ENCODE results near the gene BMI1. TPM values are rescaled to one million over a fixed set of nuclear protein-coding genes. Genes with fewer than 3 reads are reported as not detected.
A peak's percentile ranks its signal among the peaks of the same experiment; 100 is the strongest.

The BMI1 gene
- total and polyA plus RNA-seq, 2 experiments from 2014 or later: 2.3 to 10.7 TPM

DNA sequence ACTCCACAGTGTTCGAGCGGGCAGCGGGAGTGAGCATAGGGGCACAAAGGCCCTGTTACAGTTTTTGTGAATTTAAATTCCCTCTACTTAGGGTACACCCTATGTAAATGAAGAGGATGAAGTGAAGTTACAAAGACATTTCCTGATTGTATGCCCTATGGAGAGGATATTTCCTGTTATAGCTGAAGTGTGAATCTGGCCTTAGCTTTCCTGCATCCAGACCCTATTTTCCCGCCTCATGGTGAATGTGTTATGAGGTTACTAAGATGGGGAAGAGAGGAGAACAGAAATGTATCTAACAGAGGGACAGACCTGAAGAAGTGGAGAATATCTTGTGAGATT is 42.5 kb upstream of the BMI1 start:
- peak; percentile 2 for DNase-seq (ENCODE audit: low spot score)
- no peak overlapping the region for H3K4me3 Mint-ChIP-seq
- peaks cover 30% of the 10 kb centered on the region for H3K4me1 Mint-ChIP-seq
- peaks cover 32% of the 10 kb centered on the region for H3K4me1 ChIP-seq (ENCODE audit: insufficient read depth)
- H3K9me3 Mint-ChIP-seq: no peaks in the 10 kb centered on the region
- no peaks in the 10 kb centered on the region for H3K79me2 ChIP-seq (replicated peaks; ENCODE audit: insufficient read depth)
- H4K20me1 ChIP-seq (replicated peaks; ENCODE audit: insufficient read depth): no peaks in the 10 kb centered on the region
- TF ChIP-seq, protein P1, sequence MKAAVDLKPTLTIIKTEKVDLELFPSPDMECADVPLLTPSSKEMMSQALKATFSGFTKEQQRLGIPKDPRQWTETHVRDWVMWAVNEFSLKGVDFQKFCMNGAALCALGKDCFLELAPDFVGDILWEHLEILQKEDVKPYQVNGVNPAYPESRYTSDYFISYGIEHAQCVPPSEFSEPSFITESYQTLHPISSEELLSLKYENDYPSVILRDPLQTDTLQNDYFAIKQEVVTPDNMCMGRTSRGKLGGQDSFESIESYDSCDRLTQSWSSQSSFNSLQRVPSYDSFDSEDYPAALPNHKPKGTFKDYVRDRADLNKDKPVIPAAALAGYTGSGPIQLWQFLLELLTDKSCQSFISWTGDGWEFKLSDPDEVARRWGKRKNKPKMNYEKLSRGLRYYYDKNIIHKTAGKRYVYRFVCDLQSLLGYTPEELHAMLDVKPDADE (IDR thresholded peaks at IDR 0.05): no peak
- H3K36me3 Mint-ChIP-seq (ENCODE audit: low read depth): no peaks in the 10 kb centered on the region
- H2AFZ ChIP-seq: peak overlapping the region; percentile 49
- H3K27ac Mint-ChIP-seq: no peak overlapping the region
- 0 out of 2 replicates have a peak overlapping the region, but pooled peaks have one; percentile 35 for H3K27ac ChIP-seq (ENCODE audit: low read depth)
- no peaks in the 10 kb centered on the region for H3K36me3 ChIP-seq (ENCODE audit: insufficient read depth)
- peak overlapping the region; percentile 55 for H3K4me2 ChIP-seq
- no peak for ATAC-seq
- H3K27me3 ChIP-seq (ENCODE audit: insufficient read depth): no peaks in the 10 kb centered on the region
- no peak overlapping the region for H3K4me3 ChIP-seq
- H3F3A ChIP-seq (replicated peaks; ENCODE audit: low read depth): 0 out of 2 replicates have a peak, but pooled peaks cover 5% of the 10 kb centered on the region
- 0 out of 2 replicates have a peak, but pooled peaks cover 9% of the 10 kb centered on the region for H3K9me2 ChIP-seq (ENCODE audit: insufficient read depth)
- H3K27me3 Mint-ChIP-seq (ENCODE audit: insufficient read depth, low read depth, poor library complexity): peaks cover 12% of the 10 kb centered on the region

DNA sequence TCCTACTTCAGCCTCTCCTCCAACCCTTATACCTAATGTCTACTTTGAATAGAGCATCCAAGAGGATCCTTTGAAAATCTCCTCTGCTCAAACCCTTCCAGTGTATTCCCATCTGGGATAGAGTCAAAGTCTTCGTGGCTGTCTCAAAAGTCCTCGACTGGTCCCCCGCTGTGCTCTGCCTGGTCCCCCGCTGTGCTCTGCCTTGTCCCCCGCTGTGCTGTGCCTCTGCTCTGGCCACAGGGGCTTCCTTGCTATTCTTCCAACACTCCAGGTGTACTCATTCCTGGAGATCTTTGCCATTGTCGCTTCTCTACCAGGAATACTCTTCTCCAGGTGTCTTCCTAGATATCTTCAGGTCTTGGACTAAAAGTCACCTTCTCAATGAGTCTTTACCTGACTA is 40.8 kb upstream of the BMI1 start:
- Histone ChIP-seq H3K4me2 (peak overlapping the region; percentile 55), H3K9me2 (ENCODE audit: insufficient read depth) (0 out of 2 replicates have a peak, but pooled peaks cover 9% of the 10 kb centered on the region), H3K79me2 (replicated peaks; ENCODE audit: insufficient read depth) (no peaks in the 10 kb centered on the region), H3K4me3 (no peak overlapping the region; the same call in 1 of the 2 replicates), H3K36me3 (ENCODE audit: insufficient read depth) (no peaks in the 10 kb centered on the region), H2AFZ (no peak overlapping the region), H3F3A (replicated peaks; ENCODE audit: low read depth) (0 out of 2 replicates have a peak, but pooled peaks cover 5% of the 10 kb centered on the region), H4K20me1 (replicated peaks; ENCODE audit: insufficient read depth) (no peaks in the 10 kb centered on the region), H3K4me1 (ENCODE audit: insufficient read depth) (peaks cover 32% of the 10 kb centered on the region), H3K27me3 (ENCODE audit: insufficient read depth) (no peaks in the 10 kb centered on the region), H3K27ac (ENCODE audit: low read depth) (no peak overlapping the region)
- H3K9me3 Mint-ChIP-seq: no peaks in the 10 kb centered on the region
- peak overlapping the region; percentile 14; the same call in 2 of the 3 replicates for H3K4me3 Mint-ChIP-seq
- no peak for TF ChIP-seq EZH2phosphoT487 (IDR thresholded peaks at IDR 0.05; ENCODE audit: unreplicated experiment)
- TF ChIP-seq ZNF114 (CRISPR knock-in tag; IDR thresholded peaks at IDR 0.05): no peak; the same call in none of the 2 replicates
- 0 out of 2 replicates have a peak, but pooled peaks have one; percentile 22 for TF ChIP-seq NANOG (IDR thresholded peaks at IDR 0.05; ENCODE audit: borderline replicate concordance)
- TF ChIP-seq, protein P2, sequence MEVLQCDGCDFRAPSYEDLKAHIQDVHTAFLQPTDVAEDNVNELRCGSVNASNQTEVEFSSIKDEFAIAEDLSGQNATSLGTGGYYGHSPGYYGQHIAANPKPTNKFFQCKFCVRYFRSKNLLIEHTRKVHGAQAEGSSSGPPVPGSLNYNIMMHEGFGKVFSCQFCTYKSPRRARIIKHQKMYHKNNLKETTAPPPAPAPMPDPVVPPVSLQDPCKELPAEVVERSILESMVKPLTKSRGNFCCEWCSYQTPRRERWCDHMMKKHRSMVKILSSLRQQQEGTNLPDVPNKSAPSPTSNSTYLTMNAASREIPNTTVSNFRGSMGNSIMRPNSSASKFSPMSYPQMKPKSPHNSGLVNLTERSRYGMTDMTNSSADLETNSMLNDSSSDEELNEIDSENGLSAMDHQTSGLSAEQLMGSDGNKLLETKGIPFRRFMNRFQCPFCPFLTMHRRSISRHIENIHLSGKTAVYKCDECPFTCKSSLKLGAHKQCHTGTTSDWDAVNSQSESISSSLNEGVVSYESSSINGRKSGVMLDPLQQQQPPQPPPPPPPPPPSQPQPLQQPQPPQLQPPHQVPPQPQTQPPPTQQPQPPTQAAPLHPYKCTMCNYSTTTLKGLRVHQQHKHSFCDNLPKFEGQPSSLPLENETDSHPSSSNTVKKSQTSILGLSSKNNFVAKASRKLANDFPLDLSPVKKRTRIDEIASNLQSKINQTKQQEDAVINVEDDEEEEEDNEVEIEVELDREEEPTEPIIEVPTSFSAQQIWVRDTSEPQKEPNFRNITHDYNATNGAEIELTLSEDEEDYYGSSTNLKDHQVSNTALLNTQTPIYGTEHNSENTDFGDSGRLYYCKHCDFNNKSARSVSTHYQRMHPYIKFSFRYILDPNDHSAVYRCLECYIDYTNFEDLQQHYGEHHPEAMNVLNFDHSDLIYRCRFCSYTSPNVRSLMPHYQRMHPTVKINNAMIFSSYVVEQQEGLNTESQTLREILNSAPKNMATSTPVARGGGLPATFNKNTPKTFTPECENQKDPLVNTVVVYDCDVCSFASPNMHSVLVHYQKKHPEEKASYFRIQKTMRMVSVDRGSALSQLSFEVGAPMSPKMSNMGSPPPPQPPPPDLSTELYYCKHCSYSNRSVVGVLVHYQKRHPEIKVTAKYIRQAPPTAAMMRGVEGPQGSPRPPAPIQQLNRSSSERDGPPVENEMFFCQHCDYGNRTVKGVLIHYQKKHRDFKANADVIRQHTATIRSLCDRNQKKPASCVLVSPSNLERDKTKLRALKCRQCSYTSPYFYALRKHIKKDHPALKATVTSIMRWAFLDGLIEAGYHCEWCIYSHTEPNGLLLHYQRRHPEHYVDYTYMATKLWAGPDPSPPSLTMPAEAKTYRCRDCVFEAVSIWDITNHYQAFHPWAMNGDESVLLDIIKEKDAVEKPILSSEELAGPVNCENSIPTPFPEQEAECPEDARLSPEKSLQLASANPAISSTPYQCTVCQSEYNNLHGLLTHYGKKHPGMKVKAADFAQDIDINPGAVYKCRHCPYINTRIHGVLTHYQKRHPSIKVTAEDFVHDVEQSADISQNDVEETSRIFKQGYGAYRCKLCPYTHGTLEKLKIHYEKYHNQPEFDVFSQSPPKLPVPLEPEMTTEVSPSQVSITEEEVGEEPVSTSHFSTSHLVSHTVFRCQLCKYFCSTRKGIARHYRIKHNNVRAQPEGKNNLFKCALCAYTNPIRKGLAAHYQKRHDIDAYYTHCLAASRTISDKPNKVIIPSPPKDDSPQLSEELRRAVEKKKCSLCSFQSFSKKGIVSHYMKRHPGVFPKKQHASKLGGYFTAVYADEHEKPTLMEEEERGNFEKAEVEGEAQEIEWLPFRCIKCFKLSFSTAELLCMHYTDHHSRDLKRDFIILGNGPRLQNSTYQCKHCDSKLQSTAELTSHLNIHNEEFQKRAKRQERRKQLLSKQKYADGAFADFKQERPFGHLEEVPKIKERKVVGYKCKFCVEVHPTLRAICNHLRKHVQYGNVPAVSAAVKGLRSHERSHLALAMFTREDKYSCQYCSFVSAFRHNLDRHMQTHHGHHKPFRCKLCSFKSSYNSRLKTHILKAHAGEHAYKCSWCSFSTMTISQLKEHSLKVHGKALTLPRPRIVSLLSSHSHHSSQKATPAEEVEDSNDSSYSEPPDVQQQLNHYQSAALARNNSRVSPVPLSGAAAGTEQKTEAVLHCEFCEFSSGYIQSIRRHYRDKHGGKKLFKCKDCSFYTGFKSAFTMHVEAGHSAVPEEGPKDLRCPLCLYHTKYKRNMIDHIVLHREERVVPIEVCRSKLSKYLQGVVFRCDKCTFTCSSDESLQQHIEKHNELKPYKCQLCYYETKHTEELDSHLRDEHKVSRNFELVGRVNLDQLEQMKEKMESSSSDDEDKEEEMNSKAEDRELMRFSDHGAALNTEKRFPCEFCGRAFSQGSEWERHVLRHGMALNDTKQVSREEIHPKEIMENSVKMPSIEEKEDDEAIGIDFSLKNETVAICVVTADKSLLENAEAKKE (CRISPR knock-in tag; IDR thresholded peaks at IDR 0.05): peak; percentile 91
- no peaks in the 10 kb centered on the region for H3K36me3 Mint-ChIP-seq (ENCODE audit: low read depth)
- peaks cover 12% of the 10 kb centered on the region for H3K27me3 Mint-ChIP-seq (ENCODE audit: insufficient read depth, low read depth, poor library complexity)
- ATAC-seq (peak; percentile 70), DNase-seq (ENCODE audit: low spot score) (peak; percentile 4)
- peaks cover 30% of the 10 kb centered on the region for H3K4me1 Mint-ChIP-seq
- H3K27ac Mint-ChIP-seq: no peak overlapping the region
